ENCODE data around the gene ASAH2.
"Not testable (repeated sequence)": the region's sequence is repeated elsewhere in the genome, so short reads cannot be mapped to it uniquely, and the experiment has no call there.

Gene ASAH2

GRCh38 chr10:50275650-50276235 is 24.4 kb upstream of the ASAH2 start:
- no peak overlapping the region for H3K4me3 Mint-ChIP-seq
- ATAC-seq (peak; percentile 70), DNase-seq (peak; percentile 8 to 16)
- H3K9me3 Mint-ChIP-seq = no peaks in the 10 kb centered on the region
- H3K4me1 Mint-ChIP-seq = no peaks in the 10 kb centered on the region
- no peak overlapping the region for H3K27ac Mint-ChIP-seq
- peaks cover 37% of the 10 kb centered on the region for H3K27me3 Mint-ChIP-seq

GRCh38 chr10:50272531-50272930 is 21.2 kb upstream of the ASAH2 start:
- no peaks in the 10 kb centered on the region for H3K4me1 Mint-ChIP-seq

GRCh38 chr10:50271564-50272250 is 20.4 kb upstream of the ASAH2 start:
- H3K9me3 Mint-ChIP-seq = no peaks in the 10 kb centered on the region
- H3K4me3 Mint-ChIP-seq = no peak overlapping the region
- peak overlapping the region in 1 of 2 donors; percentile 69 for H3K27ac Mint-ChIP-seq
- H3K4me1 Mint-ChIP-seq = no peaks in the 10 kb centered on the region
- ATAC-seq (no peak), DNase-seq (no peak)
- H3K27me3 Mint-ChIP-seq = peaks cover 19% of the 10 kb centered on the region

More at GRCh38 chr10:50272531-50272930, 21.2 kb upstream of the ASAH2 start:
- no peak for ATAC-seq
- no peak overlapping the region for H3K4me3 Mint-ChIP-seq
- no peak for DNase-seq
- H3K27ac Mint-ChIP-seq = no peak overlapping the region
- H3K9me3 Mint-ChIP-seq = no peaks in the 10 kb centered on the region
- H3K27me3 Mint-ChIP-seq = peaks cover 22% of the 10 kb centered on the region

GRCh38 chr10:50267877-50268276 is 16.6 kb upstream of the ASAH2 start:
- DNase-seq, H3K4me3 Mint-ChIP-seq, ATAC-seq, H3K4me1 Mint-ChIP-seq, H3K27ac Mint-ChIP-seq, H3K9me3 Mint-ChIP-seq: not testable (repeated sequence)
- H3K27me3 Mint-ChIP-seq = peaks cover 45% of the 10 kb centered on the region

GRCh38 chr10:50262625-50263024 is 11.3 kb upstream of the ASAH2 start:
- peaks cover 67% of the 10 kb centered on the region for H3K27me3 Mint-ChIP-seq
- not testable (repeated sequence) for ATAC-seq, H3K27ac Mint-ChIP-seq, DNase-seq, H3K9me3 Mint-ChIP-seq, H3K4me3 Mint-ChIP-seq
- H3K4me1 Mint-ChIP-seq = peaks cover 16% of the 10 kb centered on the region

GRCh38 chr10:50260791-50261281 is 9.5 kb upstream of the ASAH2 start:
- Mint-ChIP-seq H3K9me3 (no peaks in the 10 kb centered on the region), H3K4me1 (peaks cover 16% of the 10 kb centered on the region), H3K27ac (no peak overlapping the region), H3K27me3 (peaks cover 67% of the 10 kb centered on the region), H3K4me3 (no peak overlapping the region)
- ATAC-seq (peak; percentile 99), DNase-seq (peak; percentile 5 to 40)

GRCh38 chr10:50254479-50254878 is 3.2 kb upstream of the ASAH2 start:
- Mint-ChIP-seq H3K4me3 (no peak overlapping the region), H3K4me1 (no peaks in the 10 kb centered on the region), H3K9me3 (no peaks in the 10 kb centered on the region), H3K27ac (no peak overlapping the region), H3K27me3 (peaks cover 46% of the 10 kb centered on the region)
- no peak for ATAC-seq
- DNase-seq = no peak

- no peaks in the 10 kb centered on the region for H3K9me3 Mint-ChIP-seq
- H3K4me1 Mint-ChIP-seq = no peaks in the 10 kb centered on the region
- peaks cover 48% of the 10 kb centered on the region for H3K27me3 Mint-ChIP-seq
- DNase-seq (no peak), ATAC-seq (no peak)
- no peak overlapping the region for H3K4me3 Mint-ChIP-seq
- no peak overlapping the region for H3K27ac Mint-ChIP-seq
These were observed 1.0 kb downstream of the ASAH2 start for GRCh38 chr10:50250096-50250854.

- no peak for ATAC-seq
- peaks cover 56% of the 10 kb centered on the region for H3K27me3 Mint-ChIP-seq
These were observed 2.7 kb downstream of the ASAH2 start for GRCh38 chr10:50248598-50248997.

GRCh38 chr10:50248062-50248461 is 3.3 kb downstream of the ASAH2 start:
- DNase-seq = no peak
- no peaks in the 10 kb centered on the region for H3K9me3 Mint-ChIP-seq
- H3K27ac Mint-ChIP-seq = no peak overlapping the region
- no peak overlapping the region for H3K4me3 Mint-ChIP-seq
- ATAC-seq = no peak
- peaks cover 56% of the 10 kb centered on the region for H3K27me3 Mint-ChIP-seq
- no peaks in the 10 kb centered on the region for H3K4me1 Mint-ChIP-seq

More at GRCh38 chr10:50248598-50248997, 2.7 kb downstream of the ASAH2 start:
- Mint-ChIP-seq H3K4me3 (no peak overlapping the region), H3K27ac (no peak overlapping the region), H3K4me1 (no peaks in the 10 kb centered on the region), H3K9me3 (no peaks in the 10 kb centered on the region)
- no peak for DNase-seq

- ATAC-seq (no peak), DNase-seq (no peak)
- H3K4me3 Mint-ChIP-seq = no peak overlapping the region
- no peak overlapping the region for H3K27ac Mint-ChIP-seq
- H3K4me1 Mint-ChIP-seq = no peaks in the 10 kb centered on the region
- H3K9me3 Mint-ChIP-seq = no peaks in the 10 kb centered on the region
- peaks cover 62% of the 10 kb centered on the region for H3K27me3 Mint-ChIP-seq
These were observed 7.1 kb downstream of the ASAH2 start for GRCh38 chr10:50244201-50244600.

GRCh38 chr10:50242777-50243176 is 8.5 kb downstream of the ASAH2 start:
- H3K9me3 Mint-ChIP-seq = no peaks in the 10 kb centered on the region
- no peak overlapping the region for H3K27ac Mint-ChIP-seq
- no peak overlapping the region for H3K4me3 Mint-ChIP-seq
- no peaks in the 10 kb centered on the region for H3K4me1 Mint-ChIP-seq
- no peak for ATAC-seq
- peaks cover 48% of the 10 kb centered on the region for H3K27me3 Mint-ChIP-seq
- DNase-seq = no peak

- peaks cover 43% of the 10 kb centered on the region for H3K27me3 Mint-ChIP-seq
- ATAC-seq, H3K27ac Mint-ChIP-seq, H3K9me3 Mint-ChIP-seq, DNase-seq, H3K4me3 Mint-ChIP-seq, H3K4me1 Mint-ChIP-seq: not testable (repeated sequence)
These were observed 9.8 kb downstream of the ASAH2 start for GRCh38 chr10:50241478-50241877.

GRCh38 chr10:50234486-50234885 is 16.8 kb downstream of the ASAH2 start:
- Mint-ChIP-seq H3K4me1 (no peaks in the 10 kb centered on the region), H3K4me3 (no peak overlapping the region), H3K27me3 (peaks cover 44% of the 10 kb centered on the region), H3K27ac (no peak overlapping the region), H3K9me3 (no peaks in the 10 kb centered on the region)
- ATAC-seq = no peak
- DNase-seq = no peak

- no peak for ATAC-seq
- Mint-ChIP-seq H3K27ac (no peak overlapping the region), H3K27me3 (peaks cover 64% of the 10 kb centered on the region), H3K9me3 (no peaks in the 10 kb centered on the region), H3K4me1 (no peaks in the 10 kb centered on the region), H3K4me3 (no peak overlapping the region)
- no peak for DNase-seq
These were observed 19.1 kb downstream of the ASAH2 start for GRCh38 chr10:50232261-50232639.
